OCI-LY3 (cell line): ENCODE measurements around the gene PRKAA1.

Experiments used
- EZH2phosphoT487 ChIP-seq: fragments of 200-600 bp; shearing (Covaris generic); IDR thresholded peaks from 2 replicates; pipeline ENCODE4 v1.6.1; 2018; ENCODE audit warnings: antibody characterized with exemption, mixed run types, low read depth
- TF ChIP-seq, protein P1 (sequence below): fragments of 200-600, 300-600 bp; sonication (generic); IDR thresholded peaks from 2 replicates; pipeline ENCODE4 v1.5.1; 2014; ENCODE audit warnings: antibody characterized with exemption, low read length, low read depth

DNA sequence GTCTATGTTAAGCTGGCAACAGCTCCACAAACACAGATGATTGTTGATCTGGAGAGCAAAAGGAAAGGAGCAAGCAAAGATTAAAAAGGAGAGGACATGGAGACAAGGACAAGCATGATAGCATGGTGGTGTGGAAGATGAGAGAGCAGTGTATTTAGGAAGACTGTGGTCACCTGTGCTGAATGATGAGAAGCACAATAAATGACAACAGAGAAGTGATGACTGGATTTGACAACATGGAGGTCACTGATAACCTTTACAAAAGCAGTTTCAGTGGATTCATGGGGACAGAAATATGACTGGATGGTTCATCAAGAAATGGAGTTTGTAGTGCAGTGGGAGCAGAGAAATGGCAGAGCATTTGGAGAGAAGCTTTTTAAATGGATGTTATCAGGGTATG, 62.6 kb downstream of the PRKAA1 start:
- TF ChIP-seq, protein P1, sequence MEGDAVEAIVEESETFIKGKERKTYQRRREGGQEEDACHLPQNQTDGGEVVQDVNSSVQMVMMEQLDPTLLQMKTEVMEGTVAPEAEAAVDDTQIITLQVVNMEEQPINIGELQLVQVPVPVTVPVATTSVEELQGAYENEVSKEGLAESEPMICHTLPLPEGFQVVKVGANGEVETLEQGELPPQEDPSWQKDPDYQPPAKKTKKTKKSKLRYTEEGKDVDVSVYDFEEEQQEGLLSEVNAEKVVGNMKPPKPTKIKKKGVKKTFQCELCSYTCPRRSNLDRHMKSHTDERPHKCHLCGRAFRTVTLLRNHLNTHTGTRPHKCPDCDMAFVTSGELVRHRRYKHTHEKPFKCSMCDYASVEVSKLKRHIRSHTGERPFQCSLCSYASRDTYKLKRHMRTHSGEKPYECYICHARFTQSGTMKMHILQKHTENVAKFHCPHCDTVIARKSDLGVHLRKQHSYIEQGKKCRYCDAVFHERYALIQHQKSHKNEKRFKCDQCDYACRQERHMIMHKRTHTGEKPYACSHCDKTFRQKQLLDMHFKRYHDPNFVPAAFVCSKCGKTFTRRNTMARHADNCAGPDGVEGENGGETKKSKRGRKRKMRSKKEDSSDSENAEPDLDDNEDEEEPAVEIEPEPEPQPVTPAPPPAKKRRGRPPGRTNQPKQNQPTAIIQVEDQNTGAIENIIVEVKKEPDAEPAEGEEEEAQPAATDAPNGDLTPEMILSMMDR = no peak
- no peak for TF ChIP-seq EZH2phosphoT487
